HG03066 (cell line): Measurements from ENCODE around the gene IL12RB2.
"Not testable (repeated sequence)": the region's sequence is repeated elsewhere in the genome, so short reads cannot be mapped to it uniquely, and the experiment has no call there.

ENCODE experiments used
- ATAC-seq: cut with Tn5 transposase; IDR thresholded peaks from one replicate; pipeline ENCODE4 v1.9.1; 2021; ENCODE audit warnings: low read depth; ENCODE audit not compliant: unreplicated experiment

Gene IL12RB2

DNA sequence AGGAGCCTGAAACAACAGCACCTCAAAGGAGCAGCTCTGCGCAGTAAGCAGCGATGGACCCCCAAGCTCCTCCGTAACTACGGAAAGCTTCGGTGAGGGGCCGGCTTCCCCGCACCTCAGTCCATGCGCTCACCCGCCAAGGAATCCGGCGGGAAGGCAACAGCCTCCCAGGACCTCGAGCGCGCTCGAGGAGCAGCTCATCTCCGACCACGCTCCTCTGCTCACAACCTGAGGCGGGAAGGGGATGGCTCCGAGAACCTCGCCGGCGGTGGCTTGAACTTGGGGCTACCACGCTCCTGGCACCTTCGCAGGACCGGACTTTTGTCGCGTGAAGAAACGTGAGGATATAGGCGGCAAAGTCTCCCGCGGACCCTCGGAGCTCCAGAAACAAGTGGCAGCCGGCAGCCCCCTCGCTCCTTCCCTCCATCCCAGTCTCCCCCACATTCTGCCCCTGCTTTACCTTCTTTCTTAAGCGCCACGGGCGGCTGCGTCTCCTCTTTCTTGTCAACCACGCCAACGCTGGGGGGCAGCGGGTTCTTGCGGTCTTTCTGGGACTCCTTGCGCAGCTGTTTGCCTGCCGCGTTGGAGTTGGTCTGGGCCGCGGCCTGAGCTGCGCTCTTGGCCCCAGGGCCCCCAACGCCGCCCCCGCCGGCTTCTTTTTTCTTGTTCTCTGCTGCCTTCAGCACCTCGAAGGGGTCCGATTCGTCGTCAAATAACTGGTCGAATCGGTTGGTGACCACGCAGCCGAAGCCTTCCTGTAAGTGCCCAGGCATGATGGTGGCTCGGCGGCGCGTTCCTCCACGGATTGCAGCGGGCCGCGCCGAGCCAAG is 122.1 kb downstream of the IL12RB2 start:
- peak; percentile 1 for ATAC-seq

- peak; percentile 82 for ATAC-seq
These were observed 122.9 kb downstream of the IL12RB2 start, which contains the start of gene SERBP1 for GRCh38 chr1:67430358-67431155. Gene SERBP1 (minus strand): TSS chr1:67430402. CDS start chr1:67430300, 102 bp downstream.

GRCh38 chr1:67431156-67431765 is 123.6 kb downstream of the IL12RB2 start:
- no peak for ATAC-seq

- no peak for ATAC-seq
These were observed 124.4 kb downstream of the IL12RB2 start for GRCh38 chr1:67431869-67432578.

- ATAC-seq: no peak
These were observed 125.1 kb downstream of the IL12RB2 start for GRCh38 chr1:67432745-67433144.

DNA sequence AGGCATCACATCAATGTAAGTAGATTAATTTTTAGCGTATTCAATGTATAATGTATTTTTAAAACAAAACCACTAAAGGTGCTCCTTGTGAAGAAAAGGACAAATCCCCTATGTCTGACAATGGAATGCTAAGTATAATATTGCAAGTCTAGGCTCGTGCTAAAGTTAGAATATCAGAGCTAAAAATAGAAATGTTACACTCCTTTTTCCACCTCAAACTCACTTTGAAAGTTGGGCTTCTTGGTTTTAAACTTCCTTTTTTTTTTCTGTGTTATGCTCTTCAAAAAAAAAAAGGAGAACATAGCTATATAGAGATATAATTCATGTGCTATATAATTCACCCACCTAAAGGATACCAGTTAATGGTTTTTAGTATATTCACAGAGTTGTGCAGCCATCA is 126.2 kb downstream of the IL12RB2 start:
- ATAC-seq: no peak

DNA sequence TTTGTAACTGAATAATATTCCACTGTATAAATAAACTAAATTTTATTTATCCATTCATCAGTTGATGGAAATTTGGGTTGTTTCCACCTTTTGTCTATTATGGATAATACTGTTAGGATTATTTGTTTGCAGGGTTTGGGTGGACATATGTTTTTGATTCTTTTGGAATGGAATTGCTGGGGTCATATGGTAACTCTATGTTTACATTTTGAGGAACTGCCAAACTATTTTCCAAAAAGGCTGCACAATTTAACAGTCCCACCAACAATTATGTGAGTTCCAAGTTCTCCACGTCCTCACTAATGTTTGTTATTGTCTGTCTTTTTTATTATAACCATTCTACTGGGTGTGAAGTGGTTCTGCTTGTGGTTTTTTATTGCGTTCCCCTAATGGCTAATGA is 126.8 kb downstream of the IL12RB2 start:
- no peak for ATAC-seq

DNA sequence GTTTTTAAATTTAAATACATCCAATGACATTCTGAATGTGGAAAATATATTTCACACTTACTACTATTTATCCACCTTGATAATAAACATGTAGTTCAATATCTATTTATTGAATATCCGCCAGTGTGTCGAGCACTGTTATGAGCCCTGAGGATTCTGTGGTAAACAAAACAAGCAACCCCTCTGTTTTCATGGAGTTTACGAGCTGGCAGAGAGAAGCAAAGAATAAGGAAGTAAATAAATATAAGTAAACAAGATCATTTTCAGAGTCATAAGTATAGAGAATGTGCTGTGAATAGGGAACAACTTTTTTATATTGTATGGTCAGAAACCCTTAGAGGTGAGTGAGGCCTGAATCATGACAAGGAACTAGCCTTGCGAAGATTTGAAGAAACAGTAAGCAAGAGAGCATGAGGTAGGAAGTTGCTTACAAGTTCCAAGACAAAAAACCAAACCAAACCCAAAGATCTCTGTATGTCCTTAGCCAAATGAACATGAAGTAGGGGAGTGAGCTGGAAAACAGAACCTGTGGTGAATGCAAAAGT is 128.9 kb downstream of the IL12RB2 start:
- no peak for ATAC-seq

DNA sequence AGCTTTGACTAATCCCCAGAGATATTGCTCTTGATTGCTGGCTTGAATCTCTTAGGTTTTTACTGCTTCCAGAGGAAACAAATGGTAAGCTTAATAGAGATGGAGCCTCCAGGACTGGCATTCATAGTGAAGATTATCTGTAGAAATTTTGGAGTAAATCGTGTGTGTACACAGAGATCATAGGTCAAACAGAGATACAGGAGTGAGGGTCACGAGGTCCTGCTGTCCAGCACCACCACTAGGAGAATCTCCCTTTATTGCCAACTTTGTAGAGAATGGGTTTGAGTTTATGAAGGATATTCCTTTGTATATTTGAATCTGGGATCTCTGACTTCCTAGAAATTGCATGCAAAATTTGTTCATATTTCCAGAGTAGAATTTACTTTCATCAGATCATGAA is 130.3 kb downstream of the IL12RB2 start:
- no peak for ATAC-seq

DNA sequence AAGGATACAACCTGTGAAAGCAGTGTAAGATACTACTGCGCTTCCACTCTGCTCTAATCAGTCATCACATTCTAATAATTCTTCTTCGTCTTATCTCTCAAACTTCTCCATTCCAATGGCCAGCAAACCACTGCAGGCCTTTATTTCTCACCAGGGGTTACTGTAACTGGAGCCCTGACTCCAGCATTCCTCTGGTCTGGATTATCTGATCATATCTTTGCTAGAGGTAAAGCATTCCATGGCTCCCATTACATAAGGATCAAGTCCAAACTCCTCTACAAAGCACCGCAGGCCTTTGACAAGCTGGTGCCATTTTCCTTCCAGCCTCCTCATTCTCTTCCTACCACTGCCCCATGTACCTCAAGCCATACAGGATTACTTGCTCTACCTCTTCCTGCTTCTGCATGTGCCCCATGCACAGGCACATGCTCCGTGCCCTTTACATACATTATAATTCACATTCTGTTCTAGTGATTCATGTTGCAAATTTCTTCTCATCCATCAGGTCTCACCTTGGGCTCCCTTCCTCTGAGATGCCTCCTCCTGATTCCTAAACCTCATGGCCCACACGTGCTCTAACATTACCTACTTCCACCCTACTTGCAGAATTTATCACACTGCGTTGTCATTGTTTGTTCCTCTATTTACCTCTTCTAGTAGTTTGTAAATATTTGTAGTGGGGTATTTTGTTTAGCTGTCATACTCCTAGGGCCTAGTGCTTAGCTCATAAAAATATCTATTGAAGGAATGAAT is 131.8 kb downstream of the IL12RB2 start:
- no peak for ATAC-seq

DNA sequence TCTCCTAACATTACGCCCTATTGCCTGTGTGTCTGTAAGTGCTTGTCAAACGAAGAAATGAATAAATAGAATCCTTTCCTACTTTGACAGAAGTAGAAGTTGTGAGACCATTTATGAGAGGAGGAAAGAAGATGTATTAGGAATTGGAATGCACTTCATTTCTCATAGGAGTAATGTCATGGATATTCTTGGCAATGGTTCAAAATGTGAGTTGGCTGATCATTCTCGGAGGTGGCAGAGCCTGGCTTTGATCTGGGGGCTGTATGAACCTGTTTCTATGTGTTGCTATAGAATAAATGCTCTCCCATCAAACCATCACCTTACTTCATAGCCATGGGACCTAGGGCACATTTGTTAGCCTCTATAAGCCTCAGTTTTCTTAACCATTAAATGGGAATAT is 132.7 kb downstream of the IL12RB2 start:
- no peak for ATAC-seq

GRCh38 chr1:67441183-67441582 is 133.5 kb downstream of the IL12RB2 start:
- ATAC-seq: no peak

GRCh38 chr1:67441739-67442281 is 134.1 kb downstream of the IL12RB2 start:
- no peak for ATAC-seq

- ATAC-seq: not testable (repeated sequence)
These were observed 138.3 kb downstream of the IL12RB2 start for GRCh38 chr1:67446014-67446413.
